HL-60 (cell line): ENCODE results near the gene REPS2.

Experiments
- DNase-seq, 2 experiments: peaks; one replicate each; pipeline ENCODE4 v3.0.0-alpha.2; 2010 to 2020; ENCODE audit warnings: low read depth in 1 of 2, low spot score in 1 of 2
- H3K27ac ChIP-seq: fragments of 250-450 bp; sonication (Bioruptor Pico); replicated peaks from 2 replicates; pipeline ENCODE4 v1.5.1; 2020; ENCODE audit warnings: mild to moderate bottlenecking, moderate library complexity
- H3K27me3 ChIP-seq: fragments of 250-450 bp; sonication (Bioruptor Pico); 2 replicates; pipeline ENCODE4 v1.5.1; 2021; ENCODE audit warnings: mild to moderate bottlenecking, moderate library complexity; ENCODE audit not compliant: insufficient read depth, poor library complexity, severe bottlenecking
- H3K4me3 ChIP-seq: replicated peaks from 2 replicates; pipeline ENCODE4 v1.5.1; 2011; ENCODE audit warnings: mild to moderate bottlenecking, control low read depth, low read length; ENCODE audit not compliant: insufficient read depth
- CTCF ChIP-seq: IDR thresholded peaks from one replicate; pipeline ENCODE4 v1.5.1; 2011; ENCODE audit warnings: low read length, control low read depth, inconsistent platforms; ENCODE audit not compliant: insufficient read depth
- GABPA ChIP-seq: IDR thresholded peaks from 2 replicates; pipeline ENCODE4 v1.6.1; 2012; ENCODE audit warnings: low read depth
- POLR2AphosphoS5 ChIP-seq: IDR thresholded peaks from 2 replicates; pipeline ENCODE4 v1.6.1; 2012; ENCODE audit warnings: low read depth
- REST ChIP-seq: IDR thresholded peaks from 2 replicates; pipeline ENCODE4 v1.6.1; 2012; ENCODE audit warnings: low read depth; ENCODE audit not compliant: insufficient replicate concordance
- SPI1 ChIP-seq: IDR thresholded peaks from 2 replicates; pipeline ENCODE4 v1.6.1; 2012; ENCODE audit warnings: low read depth, mild to moderate bottlenecking, borderline replicate concordance

Gene REPS2

GRCh38 chrX:17086317-17086716, 139.9 kb downstream of the REPS2 start:
- Histone ChIP-seq H3K27me3 (no peaks in the 10 kb centered on the region), H3K27ac (no peak overlapping the region), H3K4me3 (no peak overlapping the region)
- no peak for DNase-seq
- no peak for TF ChIP-seq CTCF
- no peak for TF ChIP-seq REST
- TF ChIP-seq POLR2AphosphoS5: no peak
- TF ChIP-seq SPI1: no peak

GRCh38 chrX:17095161-17095560, 148.7 kb downstream of the REPS2 start:
- no peak for DNase-seq
- no peaks in the 10 kb centered on the region for H3K27me3 ChIP-seq
- H3K4me3 ChIP-seq: no peak overlapping the region
- no peak for TF ChIP-seq SPI1
- no peak for TF ChIP-seq GABPA
- TF ChIP-seq POLR2AphosphoS5: no peak
- no peak for TF ChIP-seq REST
- no peak for TF ChIP-seq CTCF
- H3K27ac ChIP-seq: no peak overlapping the region

GRCh38 chrX:17098516-17099247, 152.2 kb downstream of the REPS2 start:
- TF ChIP-seq GABPA (no peak), SPI1 (no peak), CTCF (no peak), REST (no peak), POLR2AphosphoS5 (no peak)
- no peak overlapping the region for H3K4me3 ChIP-seq
- no peak for DNase-seq
- H3K27ac ChIP-seq: no peak overlapping the region
- no peaks in the 10 kb centered on the region for H3K27me3 ChIP-seq
